ENCODE measurements around the gene PCDH9.
"Not testable (repeated sequence)": the region's sequence is repeated elsewhere in the genome, so short reads cannot be mapped to it uniquely, and the experiment has no call there.

The PCDH9 gene

GRCh38 chr13:67117010-67117550 lies 113.1 kb downstream of the PCDH9 start:
- H3K4me3 Mint-ChIP-seq: no peak overlapping the region
- H3K27ac Mint-ChIP-seq: no peak overlapping the region
- DNase-seq (ENCODE audit: low spot score in 2 of 2): no peak
- no peaks in the 10 kb centered on the region for H3K27me3 Mint-ChIP-seq
- no peak for ATAC-seq (ENCODE audit: low read depth)
- no peaks in the 10 kb centered on the region for H3K4me1 Mint-ChIP-seq
- H3K9me3 Mint-ChIP-seq: peaks cover 2% of the 10 kb centered on the region
- no peaks in the 10 kb centered on the region for H3K36me3 Mint-ChIP-seq

GRCh38 chr13:67107979-67108378 lies 122.2 kb downstream of the PCDH9 start:
- DNase-seq (ENCODE audit: low spot score in 2 of 2): no peak
- ATAC-seq (ENCODE audit: low read depth): no peak
- Mint-ChIP-seq H3K27ac (no peak overlapping the region), H3K4me3 (no peak overlapping the region), H3K27me3 (no peaks in the 10 kb centered on the region), H3K4me1 (no peaks in the 10 kb centered on the region), H3K36me3 (no peaks in the 10 kb centered on the region), H3K9me3 (peaks cover 5% of the 10 kb centered on the region)

- Mint-ChIP-seq H3K36me3 (no peaks in the 10 kb centered on the region), H3K9me3 (peaks cover 3% of the 10 kb centered on the region), H3K27ac (no peak overlapping the region), H3K27me3 (no peaks in the 10 kb centered on the region), H3K4me3 (no peak overlapping the region), H3K4me1 (no peaks in the 10 kb centered on the region)
- ATAC-seq (ENCODE audit: low read depth) (no peak), DNase-seq (ENCODE audit: low spot score in 2 of 2) (no peak)
Observed at GRCh38 chr13:67106502-67107057, 123.6 kb downstream of the PCDH9 start.

- H3K4me3 Mint-ChIP-seq: no peak overlapping the region
- H3K4me1 Mint-ChIP-seq: no peaks in the 10 kb centered on the region
- H3K36me3 Mint-ChIP-seq: no peaks in the 10 kb centered on the region
- H3K27me3 Mint-ChIP-seq: no peaks in the 10 kb centered on the region
- ATAC-seq (ENCODE audit: low read depth): no peak
- H3K9me3 Mint-ChIP-seq: peaks cover 2% of the 10 kb centered on the region
- H3K27ac Mint-ChIP-seq: no peak overlapping the region
- DNase-seq (ENCODE audit: low spot score in 2 of 2): no peak
Observed at GRCh38 chr13:67101730-67102467, 128.2 kb downstream of the PCDH9 start.

GRCh38 chr13:67100730-67101129 lies 129.4 kb downstream of the PCDH9 start:
- Mint-ChIP-seq H3K4me3 (no peak overlapping the region), H3K9me3 (peaks cover 2% of the 10 kb centered on the region), H3K27me3 (no peaks in the 10 kb centered on the region), H3K36me3 (no peaks in the 10 kb centered on the region), H3K27ac (no peak overlapping the region), H3K4me1 (no peaks in the 10 kb centered on the region)
- DNase-seq (ENCODE audit: low spot score in 2 of 2) (no peak), ATAC-seq (ENCODE audit: low read depth) (no peak)

GRCh38 chr13:67099494-67099893 lies 130.6 kb downstream of the PCDH9 start:
- no peak for DNase-seq (ENCODE audit: low spot score in 2 of 2)
- no peak overlapping the region for H3K27ac Mint-ChIP-seq
- H3K4me3 Mint-ChIP-seq: no peak overlapping the region
- no peak for ATAC-seq (ENCODE audit: low read depth)
- H3K27me3 Mint-ChIP-seq: no peaks in the 10 kb centered on the region
- no peaks in the 10 kb centered on the region for H3K36me3 Mint-ChIP-seq
- no peaks in the 10 kb centered on the region for H3K4me1 Mint-ChIP-seq
- no peaks in the 10 kb centered on the region for H3K9me3 Mint-ChIP-seq

- Mint-ChIP-seq H3K27ac (no peak overlapping the region), H3K4me3 (no peak overlapping the region), H3K4me1 (no peaks in the 10 kb centered on the region), H3K27me3 (no peaks in the 10 kb centered on the region), H3K9me3 (no peaks in the 10 kb centered on the region), H3K36me3 (no peaks in the 10 kb centered on the region)
- DNase-seq (ENCODE audit: low spot score in 2 of 2) (no peak), ATAC-seq (ENCODE audit: low read depth) (no peak)
Observed at GRCh38 chr13:67097892-67098452, 132.2 kb downstream of the PCDH9 start.

GRCh38 chr13:67096893-67097292 lies 133.2 kb downstream of the PCDH9 start:
- not testable (repeated sequence) for ATAC-seq (ENCODE audit: low read depth); H3K36me3 Mint-ChIP-seq; H3K9me3 Mint-ChIP-seq; H3K4me3 Mint-ChIP-seq; H3K4me1 Mint-ChIP-seq; H3K27ac Mint-ChIP-seq; DNase-seq (ENCODE audit: low spot score in 2 of 2); H3K27me3 Mint-ChIP-seq

- Mint-ChIP-seq H3K4me3 (no peak overlapping the region), H3K27me3 (no peaks in the 10 kb centered on the region), H3K9me3 (peaks cover 2% of the 10 kb centered on the region), H3K4me1 (no peaks in the 10 kb centered on the region), H3K27ac (no peak overlapping the region), H3K36me3 (no peaks in the 10 kb centered on the region)
- DNase-seq (ENCODE audit: low spot score in 2 of 2) (no peak), ATAC-seq (ENCODE audit: low read depth) (no peak)
Observed at GRCh38 chr13:67096418-67096817, 133.7 kb downstream of the PCDH9 start.

GRCh38 chr13:67095621-67096020 lies 134.5 kb downstream of the PCDH9 start:
- Mint-ChIP-seq H3K4me1 (no peaks in the 10 kb centered on the region), H3K4me3 (no peak overlapping the region), H3K27me3 (no peaks in the 10 kb centered on the region), H3K27ac (no peak overlapping the region), H3K36me3 (no peaks in the 10 kb centered on the region), H3K9me3 (peaks cover 2% of the 10 kb centered on the region)
- DNase-seq (ENCODE audit: low spot score in 2 of 2): no peak
- no peak for ATAC-seq (ENCODE audit: low read depth)

GRCh38 chr13:67094952-67095351 lies 135.2 kb downstream of the PCDH9 start:
- Mint-ChIP-seq H3K9me3 (peaks cover 2% of the 10 kb centered on the region), H3K27ac (no peak overlapping the region), H3K4me3 (no peak overlapping the region), H3K27me3 (no peaks in the 10 kb centered on the region), H3K36me3 (no peaks in the 10 kb centered on the region), H3K4me1 (no peaks in the 10 kb centered on the region)
- no peak for DNase-seq (ENCODE audit: low spot score in 2 of 2)
- ATAC-seq (ENCODE audit: low read depth): no peak

- Mint-ChIP-seq H3K27me3 (no peaks in the 10 kb centered on the region), H3K27ac (no peak overlapping the region)
- no peak for DNase-seq (ENCODE audit: low spot score in 2 of 2)
Observed at GRCh38 chr13:67094078-67094477, 136.1 kb downstream of the PCDH9 start.

GRCh38 chr13:67091603-67092002 lies 138.5 kb downstream of the PCDH9 start:
- no peaks in the 10 kb centered on the region for H3K4me1 Mint-ChIP-seq
- H3K9me3 Mint-ChIP-seq: peaks cover 2% of the 10 kb centered on the region
- no peak overlapping the region for H3K27ac Mint-ChIP-seq
- H3K4me3 Mint-ChIP-seq: no peak overlapping the region
- ATAC-seq (ENCODE audit: low read depth) (no peak), DNase-seq (ENCODE audit: low spot score in 2 of 2) (no peak)
- H3K36me3 Mint-ChIP-seq: no peaks in the 10 kb centered on the region
- no peaks in the 10 kb centered on the region for H3K27me3 Mint-ChIP-seq

More at GRCh38 chr13:67094078-67094477, 136.1 kb downstream of the PCDH9 start:
- Mint-ChIP-seq H3K4me3 (no peak overlapping the region), H3K36me3 (no peaks in the 10 kb centered on the region), H3K9me3 (peaks cover 2% of the 10 kb centered on the region), H3K4me1 (no peaks in the 10 kb centered on the region)
- no peak for ATAC-seq (ENCODE audit: low read depth)

- Mint-ChIP-seq H3K9me3 (peaks cover 2% of the 10 kb centered on the region), H3K4me1 (no peaks in the 10 kb centered on the region), H3K4me3 (no peak overlapping the region), H3K27ac (no peak overlapping the region), H3K27me3 (no peaks in the 10 kb centered on the region), H3K36me3 (no peaks in the 10 kb centered on the region)
- DNase-seq (ENCODE audit: low spot score in 2 of 2) (no peak), ATAC-seq (ENCODE audit: low read depth) (no peak)
Observed at GRCh38 chr13:67090856-67091255, 139.3 kb downstream of the PCDH9 start.

Measured in memory B cell (primary cell).